NCI-H2107 (cell line): Measurements from ENCODE around the gene LRMDA.

Source experiments
- DNase-seq: peaks from one replicate; lab custom pipeline; 2025; lab: John Stamatoyannopoulos, UW

LRMDA gene

DNA sequence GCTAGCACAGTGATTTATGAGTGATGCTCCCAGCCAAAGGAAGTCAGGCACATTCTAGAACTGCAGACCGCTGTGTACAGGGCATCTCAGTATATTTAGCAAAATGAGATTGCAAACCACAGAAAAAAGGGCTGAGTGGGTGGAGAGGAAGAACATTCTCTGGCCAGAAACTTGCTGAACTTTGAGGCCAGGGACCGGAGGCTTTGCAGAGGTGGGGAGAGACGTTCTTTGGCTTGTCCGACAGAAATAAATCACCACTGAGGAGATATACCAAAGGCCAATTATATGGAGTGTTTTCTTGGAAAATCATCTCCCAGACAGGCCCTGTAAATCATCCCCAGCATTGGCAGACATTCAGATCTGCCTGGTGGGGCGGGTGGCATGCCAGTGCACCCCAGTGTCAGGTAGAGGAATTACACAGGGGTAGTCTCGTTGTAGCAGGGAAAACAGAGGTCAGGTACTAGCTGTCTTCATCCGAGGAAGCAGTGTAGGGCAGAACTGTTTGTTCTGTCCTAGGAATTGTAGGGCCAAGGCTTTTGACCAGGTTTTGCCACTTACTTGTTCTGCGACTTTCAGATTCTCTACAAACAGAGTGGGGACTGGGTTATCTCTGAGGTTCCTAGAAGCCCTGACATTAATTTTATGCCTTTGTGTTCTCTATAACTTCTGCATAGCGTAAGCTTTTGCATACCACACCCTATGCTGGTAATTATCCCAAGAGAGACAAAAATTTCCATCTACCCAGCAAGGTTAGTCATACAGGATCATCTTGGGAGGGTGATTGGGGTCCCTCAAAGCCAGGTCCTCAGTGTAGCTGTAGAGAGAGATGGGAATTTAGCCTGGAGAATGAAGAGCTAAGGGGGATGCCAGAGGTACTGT is 655.6 kb downstream of the LRMDA start:
- DNase-seq: peak; percentile 4

- no peak for DNase-seq
Measured at GRCh38 chr10:76088008-76088407, 656.6 kb downstream of the LRMDA start.

DNA sequence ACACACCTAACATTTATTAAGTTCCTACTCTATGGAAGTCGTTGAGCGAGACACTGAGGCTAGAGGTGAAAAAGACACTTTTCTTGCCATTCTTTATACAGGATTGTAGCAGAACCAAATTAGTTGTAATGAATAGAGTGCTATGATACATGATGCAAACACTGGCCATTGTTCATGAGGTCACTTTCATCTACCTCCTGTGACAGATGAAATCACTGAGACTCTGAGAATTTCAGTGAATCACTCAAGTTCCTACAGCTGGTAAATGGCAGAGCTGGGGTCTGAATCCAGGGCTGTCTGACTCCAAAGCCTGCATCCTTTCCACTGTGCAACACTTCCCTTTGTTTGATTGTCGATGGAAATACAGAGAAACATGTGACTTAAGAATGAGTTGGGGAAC is 657.6 kb downstream of the LRMDA start:
- DNase-seq: no peak

DNA sequence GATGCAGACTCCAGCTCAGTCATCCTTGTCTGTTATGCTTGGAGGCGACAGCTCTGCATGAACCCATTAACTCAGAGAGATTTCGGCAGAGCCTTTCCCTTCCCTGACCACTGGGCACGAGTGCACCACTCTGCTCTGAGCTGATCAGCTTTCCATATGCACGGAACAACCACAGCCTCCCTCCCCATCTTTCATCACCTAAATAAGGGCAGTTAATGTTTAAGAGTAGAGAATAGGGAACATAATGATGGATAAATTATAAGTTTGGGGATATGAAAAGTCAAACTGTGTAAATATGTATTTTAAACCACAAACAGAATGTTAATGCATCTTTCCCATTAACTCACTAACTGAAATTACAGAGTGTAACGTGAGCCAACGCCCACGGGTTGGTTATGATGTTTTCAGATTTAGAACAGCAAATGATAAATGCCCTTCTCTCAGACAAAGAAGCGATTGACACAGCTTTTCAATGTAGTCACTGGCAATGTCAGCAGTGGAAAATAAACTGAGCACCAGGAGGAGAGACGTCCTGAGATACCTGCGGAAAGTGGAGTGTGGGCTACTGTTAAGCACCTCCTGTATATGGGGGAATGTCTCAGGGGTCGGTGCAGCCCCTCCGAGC is 658.2 kb downstream of the LRMDA start:
- peak; percentile 51 for DNase-seq

DNA sequence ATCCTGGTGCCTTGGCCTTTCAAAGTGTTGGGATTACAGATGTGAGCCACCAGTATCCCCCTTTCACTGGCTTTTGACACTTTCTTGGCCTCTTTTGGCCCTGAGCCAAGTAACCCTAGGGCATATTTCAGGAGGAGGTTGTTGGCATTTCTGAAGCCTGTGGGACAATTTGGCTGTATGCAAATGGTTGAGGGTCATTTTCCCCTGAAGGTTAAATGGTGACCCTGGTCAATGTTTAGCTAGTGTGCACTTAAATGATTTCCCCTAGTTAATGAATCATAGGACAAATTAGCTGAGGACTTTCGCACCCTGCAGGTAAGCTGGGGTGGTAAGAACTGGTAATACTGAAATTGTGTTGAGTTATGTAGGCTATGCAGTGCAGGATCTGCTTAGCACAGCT is 660.5 kb downstream of the LRMDA start:
- DNase-seq: no peak

DNA sequence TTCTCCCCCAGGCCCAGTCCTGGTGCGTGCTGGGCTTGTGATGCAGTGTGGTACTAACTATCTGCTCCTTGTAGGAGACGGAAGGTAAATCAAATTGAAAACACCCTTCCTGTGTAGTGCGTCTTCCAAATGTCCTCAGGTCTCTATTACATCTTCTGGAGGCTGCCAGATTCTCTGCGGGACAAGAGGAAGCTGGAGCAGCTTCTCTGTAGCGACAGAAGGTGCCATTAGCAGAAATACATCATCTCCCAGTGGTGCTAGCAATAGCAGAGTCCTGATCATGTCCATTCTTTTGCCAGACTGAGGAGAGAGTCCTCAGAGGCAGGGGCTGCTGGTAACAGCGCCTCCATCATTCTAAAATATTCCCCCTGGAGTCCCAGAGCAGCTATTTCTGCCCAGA is 675.2 kb downstream of the LRMDA start:
- DNase-seq: no peak

- no peak for DNase-seq
Measured at GRCh38 chr10:76108563-76109359, 677.3 kb downstream of the LRMDA start.

- DNase-seq: no peak
Measured at GRCh38 chr10:76111404-76111803, 680.0 kb downstream of the LRMDA start.

GRCh38 chr10:76111986-76112825 is 680.8 kb downstream of the LRMDA start:
- DNase-seq: no peak

GRCh38 chr10:76112826-76113150 is 681.4 kb downstream of the LRMDA start:
- DNase-seq: no peak

GRCh38 chr10:76113952-76114351 is 682.5 kb downstream of the LRMDA start:
- DNase-seq: no peak

DNA sequence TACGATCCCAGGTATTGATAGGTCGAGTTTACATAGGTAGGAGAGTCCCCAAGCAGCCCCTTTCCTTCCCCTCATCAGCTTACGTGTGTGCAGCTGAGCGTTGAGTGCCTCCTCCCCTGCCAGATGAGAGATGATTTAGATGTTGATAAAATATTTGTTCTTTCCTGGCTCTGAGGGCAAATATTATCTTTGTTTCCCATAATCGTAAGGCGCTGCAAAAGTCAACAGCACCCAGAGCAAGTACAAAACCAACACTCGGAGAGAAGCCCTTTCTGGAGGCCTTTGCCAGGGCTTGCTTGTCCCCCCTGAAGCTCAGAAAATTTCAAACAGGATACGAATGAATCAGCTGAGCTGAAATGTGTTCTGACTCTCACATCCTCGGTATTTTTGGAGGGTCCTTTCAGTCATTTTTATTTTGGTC is 683.2 kb downstream of the LRMDA start:
- DNase-seq: no peak

GRCh38 chr10:76115131-76115470 is 683.7 kb downstream of the LRMDA start:
- DNase-seq: no peak

GRCh38 chr10:76115471-76116155 is 684.2 kb downstream of the LRMDA start:
- DNase-seq: no peak

GRCh38 chr10:76116523-76116922 is 685.1 kb downstream of the LRMDA start:
- DNase-seq: no peak

DNA sequence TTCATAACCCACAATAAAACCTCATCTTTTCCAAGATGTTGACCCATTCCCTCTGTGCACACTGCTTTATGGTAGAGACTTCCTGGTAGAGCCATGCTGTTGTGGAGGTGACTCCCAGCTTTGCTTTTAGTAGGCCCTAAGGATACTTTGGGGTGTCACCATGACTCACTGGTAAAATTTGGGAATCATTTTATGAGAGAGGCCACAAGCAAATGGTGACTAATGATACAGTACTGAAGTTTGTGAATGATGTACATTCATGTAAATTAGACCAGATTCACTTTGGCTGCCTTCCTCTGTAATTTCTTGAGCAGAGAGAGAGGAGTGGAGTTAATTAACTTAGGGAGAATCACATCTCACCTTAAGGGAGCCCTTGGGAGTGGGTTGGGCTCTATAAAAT is 686.5 kb downstream of the LRMDA start:
- no peak for DNase-seq

- no peak for DNase-seq
Measured at GRCh38 chr10:76119036-76119435, 687.6 kb downstream of the LRMDA start.

DNA sequence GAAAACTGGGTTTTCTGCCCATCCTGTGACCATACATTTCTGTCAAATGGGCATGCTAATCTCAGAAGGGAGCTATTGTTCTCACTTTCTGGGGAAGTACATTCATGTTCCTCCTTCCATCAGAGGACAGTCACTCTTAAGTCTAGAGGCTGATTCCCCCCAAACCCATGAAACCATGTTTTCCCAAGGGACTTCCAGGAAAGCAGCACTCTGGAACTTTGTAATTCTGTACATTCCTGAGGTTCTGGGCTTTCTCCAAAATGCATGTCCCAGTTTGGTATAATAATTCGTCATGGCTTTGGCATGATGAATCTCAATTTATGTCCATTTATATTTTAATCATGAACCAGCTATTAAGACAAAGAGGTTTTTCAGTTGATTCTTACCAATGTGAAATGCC is 688.1 kb downstream of the LRMDA start:
- no peak for DNase-seq

DNA sequence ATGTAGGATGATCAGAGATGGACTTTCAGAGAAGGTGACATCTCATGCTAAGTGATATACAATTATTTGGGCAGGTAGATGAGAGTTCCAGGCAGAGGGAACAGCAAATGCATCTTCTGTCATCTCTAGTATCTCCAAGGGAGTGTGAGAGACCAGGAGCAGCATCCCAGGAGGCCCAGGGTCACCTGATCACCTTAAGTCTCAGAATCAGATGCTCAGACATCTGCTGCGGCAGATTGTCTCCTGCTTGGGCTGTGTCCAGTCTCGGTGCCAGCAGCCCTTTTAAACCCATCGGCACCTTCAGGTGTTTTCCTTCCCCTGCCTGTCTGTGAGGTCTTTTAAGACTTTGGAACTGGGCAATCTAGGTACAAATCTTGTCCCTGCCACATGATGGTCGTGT is 690.6 kb downstream of the LRMDA start:
- DNase-seq: no peak

- DNase-seq: no peak
Measured at GRCh38 chr10:76124280-76124679, 692.9 kb downstream of the LRMDA start.

DNA sequence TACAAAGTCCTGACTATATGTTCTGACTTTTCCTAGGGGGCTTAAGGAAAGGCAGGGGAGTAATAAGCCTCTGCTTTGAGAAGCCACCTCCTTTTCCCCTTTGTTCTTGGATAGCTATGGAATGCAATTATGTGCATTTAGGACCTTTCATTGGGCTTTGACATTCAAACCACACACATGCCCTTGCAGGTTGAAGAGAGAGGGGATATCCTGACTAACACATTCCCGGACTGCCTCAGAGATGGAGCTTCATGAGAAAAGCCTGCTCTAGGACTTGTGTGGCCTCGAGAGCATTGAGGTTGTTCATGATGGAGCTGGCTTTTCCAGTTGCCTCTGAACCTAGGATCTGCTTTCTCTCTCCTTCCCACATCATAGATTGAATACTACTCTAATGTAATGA is 694.5 kb downstream of the LRMDA start:
- DNase-seq: no peak
